Natural killer cell (primary cell): Measurements from ENCODE around the gene EEFSEC. TPM values are rescaled to one million over a fixed set of nuclear protein-coding genes. Genes with fewer than 3 reads are reported as not detected.

Experiments
- ATAC-seq, 3 donors: fragments of 150-1000 bp in 2 of 3; fragments of 200-7000 bp in 1 of 3; cut with Tn5 transposase; 1 replicate in 1 of 3; 2 replicates in 2 of 3; pipeline ENCODE4 v1.10.0; 2021; ENCODE audit warnings: mild to moderate bottlenecking in 2 of 3, moderate library complexity in 2 of 3
- DNase-seq, 2 donors: peaks; one replicate each; pipeline versions ENCODE4 v3.0.0 to v3.0.0-alpha.2; 2013 to 2021; ENCODE audit warnings: mixed read lengths in 1 of 2
- H3K27ac ChIP-seq: one replicate; pipeline ENCODE4 v1.5.1; 2013; ENCODE audit warnings: mild to moderate bottlenecking, low read length
- H3K27me3 ChIP-seq: one replicate; pipeline ENCODE4 v1.6.1; 2013; ENCODE audit warnings: low read length; ENCODE audit not compliant: control insufficient read depth, insufficient read depth
- H3K36me3 ChIP-seq: one replicate; pipeline ENCODE4 v1.6.1; 2013; ENCODE audit warnings: low read length; ENCODE audit not compliant: control insufficient read depth, insufficient read depth
- H3K4me1 ChIP-seq: one replicate; pipeline ENCODE4 v1.6.1; 2013; ENCODE audit warnings: low read length; ENCODE audit not compliant: control insufficient read depth, insufficient read depth
- H3K4me3 ChIP-seq: one replicate; pipeline ENCODE4 v1.5.1; 2013; ENCODE audit warnings: low read length
- H3K9me3 ChIP-seq: one replicate; pipeline ENCODE4 v1.6.1; 2013; ENCODE audit warnings: low read length; ENCODE audit not compliant: control insufficient read depth, insufficient read depth
- H3K27ac Mint-ChIP-seq, 2 donors: one replicate each; pipeline ENCODE4 v1.8.0; 2022; ENCODE audit warnings: mild to moderate bottlenecking in 2 of 2, mixed read lengths in 2 of 2, moderate library complexity in 1 of 2
- H3K27me3 Mint-ChIP-seq, 2 donors: one replicate each; pipeline ENCODE4 v1.8.0; 2022; ENCODE audit warnings: low read depth in 2 of 2, mixed read lengths in 2 of 2
- H3K36me3 Mint-ChIP-seq: one replicate; pipeline ENCODE4 v1.8.0; 2022; ENCODE audit warnings: mixed read lengths
- H3K4me1 Mint-ChIP-seq, 2 donors: one replicate each; pipeline ENCODE4 v1.8.0; 2022; ENCODE audit warnings: mixed read lengths in 2 of 2
- H3K4me3 Mint-ChIP-seq: one replicate; pipeline ENCODE4 v1.8.0; 2022; ENCODE audit warnings: mild to moderate bottlenecking, moderate library complexity, mixed read lengths
- H3K9me3 Mint-ChIP-seq, 2 donors: one replicate each; pipeline ENCODE4 v1.8.0; 2022; ENCODE audit warnings: mixed read lengths in 2 of 2
- CTCF ChIP-seq: fragments of 200-600 bp; IDR thresholded peaks from one replicate; pipeline ENCODE4 v1.8.0; 2022; ENCODE audit warnings: antibody characterized with exemption
- WGBS: methylation state at CpG from one replicate; pipeline ENCODE4 v1.1.7; 2013; ENCODE audit warnings: missing lambda C conversion rate; ENCODE audit not compliant: insufficient coverage; 5-methylcytosine and 5-hydroxymethylcytosine counted together
- intact Hi-C: fragments of 100-400 bp; cut with micrococcal nuclease; formaldehyde crosslinking; loops from one replicate; pipeline ENCODE4 v1.14.2; 2022
- total RNA-seq, 4 donors: library from RNA; stranded (reverse); fragments of 120-200 nt in 1 of 4; gene quantifications; one replicate each; pipeline versions ENCODE4 v1.2.3 to v1.2.4, GENCODE V29; 2013 to 2022

EEFSEC gene
- total RNA-seq, 3 donors from 2014 or later (not counting 1 experiment from before 2014, with no cell fraction given): 16.7 to 18.9 (median 17.6) TPM

DNA sequence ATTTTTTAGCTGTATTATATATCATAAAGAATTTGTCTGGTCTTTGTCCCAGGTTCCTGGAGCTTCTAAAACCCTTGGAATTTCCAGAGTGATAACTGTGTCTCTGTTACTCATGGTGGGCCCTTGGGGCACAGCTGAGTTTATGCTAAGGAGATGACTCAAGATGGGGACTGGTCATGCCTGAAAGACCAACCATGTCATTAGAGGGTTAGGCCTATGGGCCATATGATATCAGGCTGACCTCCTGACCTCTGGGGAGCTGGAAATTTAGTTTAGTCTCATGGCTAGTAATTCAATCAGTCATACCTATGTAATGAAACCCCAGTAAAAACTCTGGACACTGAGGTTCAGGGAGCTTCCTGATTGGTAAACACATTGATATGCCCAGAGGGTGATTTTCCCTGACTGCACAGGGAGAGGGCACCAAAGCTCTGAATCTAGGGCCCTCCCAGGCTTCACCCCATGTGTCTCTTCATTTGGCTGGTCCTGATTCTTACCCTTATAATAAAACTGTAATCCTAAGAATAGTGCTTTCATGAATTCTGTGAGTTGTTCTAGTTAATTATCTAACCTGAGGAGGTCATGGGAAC lies 69.6 kb downstream of the EEFSEC start:
- Histone ChIP-seq H3K9me3 (peaks cover 7% of the 10 kb centered on the region), H3K4me1 (no peaks in the 10 kb centered on the region), H3K4me3 (no peak overlapping the region), H3K36me3 (peaks cover 3% of the 10 kb centered on the region), H3K27me3 (no peaks in the 10 kb centered on the region), H3K27ac (no peak overlapping the region)
- Mint-ChIP-seq H3K4me1 (peaks cover 9 to 16% of the 10 kb centered on the region in 2 donors), H3K27me3 (no peaks in the 10 kb centered on the region), H3K36me3 (peaks cover 7% of the 10 kb centered on the region), H3K27ac (no peak overlapping the region), H3K9me3 (peaks cover 0 to 2% of the 10 kb centered on the region in 2 donors), H3K4me3 (no peak overlapping the region)
- ATAC-seq: no peak
- intact Hi-C loops: no loop called here
- no peak for DNase-seq
- TF ChIP-seq CTCF: no peak

DNA sequence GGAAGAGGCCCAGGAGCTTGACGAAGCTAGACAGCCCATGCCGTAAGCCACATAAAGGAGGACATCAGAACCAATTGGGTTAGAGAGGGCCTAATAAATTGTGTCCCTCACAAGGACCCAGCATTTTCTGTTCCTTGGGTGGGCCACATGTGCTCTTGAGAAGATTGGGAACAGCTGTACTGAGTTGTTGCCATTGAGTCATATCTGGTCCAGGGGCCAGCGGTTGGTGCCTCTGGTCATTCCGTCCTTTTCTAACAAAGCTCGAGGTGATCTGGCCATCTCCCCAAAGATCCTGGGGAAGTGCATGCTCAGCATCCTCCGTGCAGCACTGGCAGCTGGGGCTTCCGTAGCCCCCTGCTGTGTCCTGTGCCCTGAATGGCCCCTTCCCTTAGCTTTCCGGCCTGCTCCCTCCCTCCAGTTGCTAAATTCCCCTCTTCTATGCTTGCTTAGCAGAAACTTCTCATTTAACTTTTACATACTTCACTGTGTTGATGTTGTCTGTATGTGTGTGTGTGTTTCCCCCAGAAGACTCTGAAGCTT lies 73.0 kb downstream of the EEFSEC start:
- no peaks in the 10 kb centered on the region for H3K27me3 Mint-ChIP-seq
- peaks cover 7% of the 10 kb centered on the region for H3K9me3 ChIP-seq
- peaks cover 0 to 2% of the 10 kb centered on the region in 2 donors for H3K9me3 Mint-ChIP-seq
- WGBS: 83% methylated on average over 8 of the region's 8 CpGs
- no peaks in the 10 kb centered on the region for H3K4me1 ChIP-seq
- H3K4me3 Mint-ChIP-seq: no peak overlapping the region
- H3K36me3 ChIP-seq: peaks cover 3% of the 10 kb centered on the region
- H3K27ac Mint-ChIP-seq: no peak overlapping the region
- H3K4me1 Mint-ChIP-seq: peaks cover 5 to 8% of the 10 kb centered on the region in 2 donors
- H3K36me3 Mint-ChIP-seq: peaks cover under 1% of the 10 kb centered on the region
- H3K27ac ChIP-seq: no peak overlapping the region
- no peak overlapping the region for H3K4me3 ChIP-seq
- H3K27me3 ChIP-seq: no peaks in the 10 kb centered on the region
- no peak for ATAC-seq
- no peak for DNase-seq
- intact Hi-C loops: no loop called here
- TF ChIP-seq CTCF: no peak

DNA sequence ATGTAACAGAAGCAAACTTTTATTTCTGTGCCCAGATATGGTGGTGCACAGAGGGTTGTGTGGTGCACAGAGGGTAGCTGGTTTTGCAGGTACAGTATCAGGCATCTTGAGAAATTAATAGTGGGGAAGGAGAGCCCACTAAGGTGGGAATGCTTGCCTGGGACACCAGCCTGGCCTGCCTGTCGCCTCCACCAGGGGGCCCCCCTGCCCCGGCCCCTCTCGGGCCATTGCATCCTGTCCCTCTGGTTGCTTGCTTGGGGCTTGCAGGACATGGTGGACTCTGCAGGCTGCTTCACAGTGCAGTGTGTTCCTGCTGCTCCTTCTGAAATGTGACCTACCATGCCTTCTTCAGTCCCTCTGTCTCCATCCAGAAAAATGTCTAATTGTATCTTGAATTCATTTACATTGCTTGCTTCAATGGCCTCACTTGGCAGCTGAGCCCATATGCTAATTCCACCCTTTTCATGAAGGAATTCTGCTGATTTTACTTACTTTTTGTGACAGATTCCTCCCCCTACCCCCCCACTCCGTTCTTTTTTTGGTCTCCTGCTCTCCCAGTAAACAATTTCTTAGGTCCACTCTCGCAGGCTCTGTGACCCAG lies 73.6 kb downstream of the EEFSEC start:
- ATAC-seq: peak in 1 of 3 donors; percentile 54
- no peak overlapping the region for H3K4me3 Mint-ChIP-seq

More for the DNA sequence above, 73.6 kb downstream of the EEFSEC start:
- no peaks in the 10 kb centered on the region for H3K4me1 ChIP-seq
- peaks cover 7% of the 10 kb centered on the region for H3K9me3 ChIP-seq
- H3K36me3 ChIP-seq: peaks cover 3% of the 10 kb centered on the region
- Mint-ChIP-seq H3K4me1 (peaks cover 5 to 8% of the 10 kb centered on the region in 2 donors), H3K9me3 (peaks cover 0 to 2% of the 10 kb centered on the region in 2 donors), H3K27ac (no peak overlapping the region), H3K36me3 (no peaks in the 10 kb centered on the region), H3K27me3 (no peaks in the 10 kb centered on the region)
- WGBS: 87% methylated on average over 5 of the region's 5 CpGs
- peak; percentile 22 for TF ChIP-seq CTCF
- no peak overlapping the region for H3K27ac ChIP-seq
- H3K27me3 ChIP-seq: no peaks in the 10 kb centered on the region
- no peak overlapping the region for H3K4me3 ChIP-seq
- peak in 1 of 2 donors; percentile 50 for DNase-seq
- intact Hi-C loops: no loop called here
